ENCODE results near the gene RBMX. TPM values are rescaled to one million over a fixed set of nuclear protein-coding genes. Genes with fewer than 3 reads are reported as not detected.
A peak's percentile ranks its signal among the peaks of the same experiment; 100 is the strongest.

Gene RBMX
- total RNA-seq, 1 donor from 2014 or later: 267 TPM

DNA sequence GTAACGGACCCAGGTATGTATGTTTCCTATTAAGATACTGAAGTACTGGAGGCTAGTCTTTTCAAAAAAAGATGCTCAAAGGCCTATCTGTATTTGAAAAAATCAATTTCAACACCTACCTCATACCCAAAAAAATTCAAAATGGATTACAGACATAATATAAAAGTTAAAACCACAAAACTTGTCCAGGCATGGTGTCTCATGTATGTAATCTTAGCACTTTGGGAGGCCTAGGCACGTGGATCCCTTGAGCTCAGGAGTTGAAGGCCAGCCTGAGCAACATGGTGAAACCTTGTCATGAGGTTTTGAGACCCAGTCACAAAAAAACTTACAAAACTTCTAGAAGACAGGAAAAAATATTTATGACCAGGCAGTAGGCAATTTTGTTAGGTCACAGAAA lies 16.7 kb downstream of the RBMX start:
- TF ChIP-seq, protein P1, sequence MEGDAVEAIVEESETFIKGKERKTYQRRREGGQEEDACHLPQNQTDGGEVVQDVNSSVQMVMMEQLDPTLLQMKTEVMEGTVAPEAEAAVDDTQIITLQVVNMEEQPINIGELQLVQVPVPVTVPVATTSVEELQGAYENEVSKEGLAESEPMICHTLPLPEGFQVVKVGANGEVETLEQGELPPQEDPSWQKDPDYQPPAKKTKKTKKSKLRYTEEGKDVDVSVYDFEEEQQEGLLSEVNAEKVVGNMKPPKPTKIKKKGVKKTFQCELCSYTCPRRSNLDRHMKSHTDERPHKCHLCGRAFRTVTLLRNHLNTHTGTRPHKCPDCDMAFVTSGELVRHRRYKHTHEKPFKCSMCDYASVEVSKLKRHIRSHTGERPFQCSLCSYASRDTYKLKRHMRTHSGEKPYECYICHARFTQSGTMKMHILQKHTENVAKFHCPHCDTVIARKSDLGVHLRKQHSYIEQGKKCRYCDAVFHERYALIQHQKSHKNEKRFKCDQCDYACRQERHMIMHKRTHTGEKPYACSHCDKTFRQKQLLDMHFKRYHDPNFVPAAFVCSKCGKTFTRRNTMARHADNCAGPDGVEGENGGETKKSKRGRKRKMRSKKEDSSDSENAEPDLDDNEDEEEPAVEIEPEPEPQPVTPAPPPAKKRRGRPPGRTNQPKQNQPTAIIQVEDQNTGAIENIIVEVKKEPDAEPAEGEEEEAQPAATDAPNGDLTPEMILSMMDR (IDR thresholded peaks at IDR 0.05; ENCODE audit: unreplicated experiment): no peak
- H3K27me3 Mint-ChIP-seq (ENCODE audit: unreplicated experiment): peaks cover 2% of the 10 kb centered on the region
- no peaks in the 10 kb centered on the region for H3K9me3 Mint-ChIP-seq (ENCODE audit: unreplicated experiment)
- DNase-seq (ENCODE audit: low spot score): no peak
- H3K4me1 Mint-ChIP-seq (ENCODE audit: unreplicated experiment): no peaks in the 10 kb centered on the region
- no peak overlapping the region for H3K4me3 Mint-ChIP-seq (ENCODE audit: unreplicated experiment)
- H3K27ac Mint-ChIP-seq (ENCODE audit: unreplicated experiment): no peak overlapping the region
- H3K36me3 Mint-ChIP-seq (ENCODE audit: low read depth, unreplicated experiment): peaks cover under 1% of the 10 kb centered on the region

DNA sequence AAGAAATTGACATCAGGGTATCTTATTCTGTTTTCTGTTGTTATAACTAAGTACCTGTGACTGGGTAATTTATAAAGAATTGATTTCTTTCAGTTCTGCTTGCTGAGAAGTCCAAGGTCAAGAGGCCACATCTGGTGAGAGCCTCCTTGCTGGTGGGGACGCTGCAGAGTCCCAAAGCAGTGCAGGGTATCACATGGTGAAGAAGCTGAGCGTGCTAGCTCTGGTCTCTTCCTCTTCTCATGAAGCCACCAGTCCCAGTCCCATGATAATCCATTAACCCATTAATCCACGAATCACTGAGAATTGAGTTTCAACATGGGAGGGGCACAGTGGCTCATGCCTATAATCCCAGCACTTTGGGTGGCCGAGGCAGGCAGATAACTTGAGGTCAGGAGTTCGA lies 18.0 kb downstream of the RBMX start:
- Mint-ChIP-seq H3K27me3 (ENCODE audit: unreplicated experiment) (peaks cover 2% of the 10 kb centered on the region), H3K36me3 (ENCODE audit: low read depth, unreplicated experiment) (peaks cover 9% of the 10 kb centered on the region)

DNA sequence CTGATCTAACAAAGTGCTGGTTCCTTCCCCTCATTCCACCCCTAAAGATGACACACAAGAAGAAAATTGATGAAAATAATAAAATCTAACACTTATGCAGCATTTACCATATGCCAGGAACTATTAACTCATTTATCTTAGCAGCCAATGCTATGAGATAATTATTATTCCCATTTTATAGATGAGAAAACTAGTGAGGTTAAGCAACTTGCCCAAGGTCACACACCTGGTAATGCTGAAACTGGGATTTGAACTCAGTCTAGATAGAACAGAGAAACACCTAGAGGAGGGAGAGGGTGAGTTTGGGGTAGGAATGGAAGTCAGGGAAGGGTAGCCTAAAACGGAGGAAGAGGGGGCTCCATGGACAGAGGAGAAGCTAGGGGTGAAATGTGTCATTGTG lies 18.6 kb downstream of the RBMX start:
- Mint-ChIP-seq H3K27ac (ENCODE audit: unreplicated experiment) (peak overlapping the region; percentile 20), H3K36me3 (ENCODE audit: low read depth, unreplicated experiment) (peaks cover 9% of the 10 kb centered on the region), H3K27me3 (ENCODE audit: unreplicated experiment) (peaks cover 2% of the 10 kb centered on the region), H3K9me3 (ENCODE audit: unreplicated experiment) (no peaks in the 10 kb centered on the region), H3K4me3 (ENCODE audit: unreplicated experiment) (peak overlapping the region; percentile 31), H3K4me1 (ENCODE audit: unreplicated experiment) (no peaks in the 10 kb centered on the region)
- TF ChIP-seq, protein P1 (IDR thresholded peaks at IDR 0.05; ENCODE audit: unreplicated experiment): no peak
- no peak for DNase-seq (ENCODE audit: low spot score)

More for the DNA sequence above, 18.0 kb downstream of the RBMX start:
- TF ChIP-seq, protein P1 (IDR thresholded peaks at IDR 0.05; ENCODE audit: unreplicated experiment): no peak
- Mint-ChIP-seq H3K9me3 (ENCODE audit: unreplicated experiment) (no peaks in the 10 kb centered on the region), H3K4me1 (ENCODE audit: unreplicated experiment) (no peaks in the 10 kb centered on the region), H3K4me3 (ENCODE audit: unreplicated experiment) (no peak overlapping the region), H3K27ac (ENCODE audit: unreplicated experiment) (no peak overlapping the region)
- DNase-seq (ENCODE audit: low spot score): no peak

DNA sequence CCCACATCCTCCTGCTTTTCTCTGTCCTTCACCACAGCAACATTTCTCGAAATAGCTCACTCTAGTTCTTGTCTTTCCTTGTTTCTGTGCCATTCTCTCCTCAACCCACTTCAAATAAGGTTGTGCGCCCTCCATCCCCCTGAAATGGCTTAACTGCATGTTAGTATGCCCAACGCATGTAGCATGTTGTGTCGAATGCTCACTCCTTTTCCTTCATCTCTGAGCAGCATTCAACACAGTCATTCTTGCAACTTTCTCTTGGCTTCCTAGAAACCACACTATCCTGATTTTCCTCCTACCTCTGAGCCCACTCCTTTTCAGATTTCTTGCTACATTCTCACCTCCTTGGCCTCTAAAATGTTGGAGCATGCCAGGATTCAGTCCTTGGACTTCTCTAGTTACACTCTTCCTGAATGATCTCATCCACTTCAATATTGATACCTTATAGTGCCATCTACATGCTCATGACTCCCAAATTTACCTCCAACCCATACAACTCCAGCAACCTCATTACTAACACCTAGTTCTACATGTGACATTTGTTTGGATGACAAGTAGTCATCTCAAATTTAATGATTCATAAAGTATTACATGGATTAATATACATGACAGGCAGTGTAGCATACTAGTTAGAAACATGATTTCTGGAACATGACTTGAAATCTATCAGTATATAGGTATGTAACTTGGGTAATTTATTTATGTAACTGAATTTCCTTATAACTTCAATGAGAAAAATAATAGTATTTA lies 22.3 kb downstream of the RBMX start:
- TF ChIP-seq, protein P1 (IDR thresholded peaks at IDR 0.05; ENCODE audit: unreplicated experiment): no peak
- H3K27me3 Mint-ChIP-seq (ENCODE audit: unreplicated experiment): peaks cover 2% of the 10 kb centered on the region
- peak overlapping the region; percentile 40 for H3K4me3 Mint-ChIP-seq (ENCODE audit: unreplicated experiment)
- peaks cover 23% of the 10 kb centered on the region for H3K36me3 Mint-ChIP-seq (ENCODE audit: low read depth, unreplicated experiment)
- H3K9me3 Mint-ChIP-seq (ENCODE audit: unreplicated experiment): no peaks in the 10 kb centered on the region
- DNase-seq (ENCODE audit: low spot score): no peak
- H3K27ac Mint-ChIP-seq (ENCODE audit: unreplicated experiment): peak overlapping the region; percentile 69
- no peaks in the 10 kb centered on the region for H3K4me1 Mint-ChIP-seq (ENCODE audit: unreplicated experiment)

DNA sequence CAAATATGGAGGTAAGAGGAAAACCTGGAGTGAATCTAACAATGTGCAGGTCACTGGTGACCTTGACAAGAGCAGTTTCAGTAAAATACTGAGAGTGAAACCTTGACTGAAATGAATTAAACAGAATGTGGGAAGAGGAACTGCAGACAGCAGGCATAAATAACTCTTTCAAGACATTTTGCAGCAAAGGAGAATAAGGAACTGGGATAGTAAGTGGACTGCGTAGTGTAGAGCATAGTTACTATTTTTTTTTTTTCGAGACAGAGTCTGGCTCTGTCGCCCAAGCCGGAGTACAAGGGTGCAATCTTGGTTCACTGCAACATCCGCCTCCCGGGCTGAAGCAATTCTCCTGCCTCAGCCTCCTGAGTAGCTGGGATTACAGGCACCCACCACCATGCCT lies 24.0 kb downstream of the RBMX start:
- TF ChIP-seq, protein P1 (IDR thresholded peaks at IDR 0.05; ENCODE audit: unreplicated experiment): no peak
- DNase-seq (ENCODE audit: low spot score): no peak
- Mint-ChIP-seq H3K27me3 (ENCODE audit: unreplicated experiment) (no peaks in the 10 kb centered on the region), H3K4me1 (ENCODE audit: unreplicated experiment) (no peaks in the 10 kb centered on the region), H3K27ac (ENCODE audit: unreplicated experiment) (no peak overlapping the region), H3K4me3 (ENCODE audit: unreplicated experiment) (no peak overlapping the region), H3K9me3 (ENCODE audit: unreplicated experiment) (no peaks in the 10 kb centered on the region), H3K36me3 (ENCODE audit: low read depth, unreplicated experiment) (peaks cover 23% of the 10 kb centered on the region)
